ENCODE measurements around the gene HERC4.
"Not testable (repeated sequence)": the region's sequence is repeated elsewhere in the genome, so short reads cannot be mapped to it uniquely, and the experiment has no call there.

Gene HERC4

GRCh38 chr10:68032113-68032512, 43.0 kb downstream of the HERC4 start:
- Histone ChIP-seq H3K36me3 (ENCODE audit: insufficient read depth, low read length) (peaks cover 16% of the 10 kb centered on the region), H3K79me2 (ENCODE audit: insufficient read depth, low read length) (no peaks in the 10 kb centered on the region), H3F3A (ENCODE audit: low read depth) (no peaks in the 10 kb centered on the region), H3K27me3 (ENCODE audit: insufficient read depth, low read length, poor library complexity, severe bottlenecking) (no peaks in the 10 kb centered on the region), H3K9me3 (ENCODE audit: insufficient read depth, low read depth, low read length) (no peaks in the 10 kb centered on the region), H3K9ac (ENCODE audit: low read depth, low read length, poor library complexity, severe bottlenecking) (no peak overlapping the region), H3K4me1 (ENCODE audit: insufficient read depth, low read length, poor library complexity, severe bottlenecking) (no peaks in the 10 kb centered on the region), H4K20me1 (ENCODE audit: insufficient read depth, low read length, poor library complexity, severe bottlenecking) (no peaks in the 10 kb centered on the region), H3K9me2 (replicated peaks; ENCODE audit: low read depth, low read length) (no peaks in the 10 kb centered on the region), H2AFZ (ENCODE audit: low read length) (no peak overlapping the region), H3K4me2 (ENCODE audit: low read depth, low read length, poor library complexity, severe bottlenecking) (no peak overlapping the region), H3K4me3 (ENCODE audit: low read length, poor library complexity, severe bottlenecking) (no peak overlapping the region)
- TF ChIP-seq CTCF (conservative IDR thresholded peaks at IDR 0.05; ENCODE audit: low read length) (no peak), EZH2phosphoT487 (IDR thresholded peaks at IDR 0.05; ENCODE audit: borderline replicate concordance) (no peak)

- H3K9me2 ChIP-seq (replicated peaks; ENCODE audit: low read depth, low read length): no peaks in the 10 kb centered on the region
- no peak overlapping the region for H3K9ac ChIP-seq (ENCODE audit: low read depth, low read length, poor library complexity, severe bottlenecking)
- H3K36me3 ChIP-seq (ENCODE audit: insufficient read depth, low read length): peaks cover 4% of the 10 kb centered on the region
- TF ChIP-seq CTCF (conservative IDR thresholded peaks at IDR 0.05; ENCODE audit: low read length) (no peak), EZH2phosphoT487 (IDR thresholded peaks at IDR 0.05; ENCODE audit: borderline replicate concordance) (no peak)
- no peak overlapping the region for H3K4me2 ChIP-seq (ENCODE audit: low read depth, low read length, poor library complexity, severe bottlenecking)
- H3K79me2 ChIP-seq (ENCODE audit: insufficient read depth, low read length): no peaks in the 10 kb centered on the region
- H3K27me3 ChIP-seq (ENCODE audit: insufficient read depth, low read length, poor library complexity, severe bottlenecking): no peaks in the 10 kb centered on the region
- no peaks in the 10 kb centered on the region for H3K4me1 ChIP-seq (ENCODE audit: insufficient read depth, low read length, poor library complexity, severe bottlenecking)
- H3K4me3 ChIP-seq (ENCODE audit: low read length, poor library complexity, severe bottlenecking): no peak overlapping the region
- no peaks in the 10 kb centered on the region for H3F3A ChIP-seq (ENCODE audit: low read depth)
- no peak overlapping the region for H2AFZ ChIP-seq (ENCODE audit: low read length)
- H4K20me1 ChIP-seq (ENCODE audit: insufficient read depth, low read length, poor library complexity, severe bottlenecking): no peaks in the 10 kb centered on the region
- H3K9me3 ChIP-seq (ENCODE audit: insufficient read depth, low read depth, low read length): no peaks in the 10 kb centered on the region
These were observed 47.7 kb downstream of the HERC4 start for GRCh38 chr10:68027429-68027828.

- H2AFZ ChIP-seq (ENCODE audit: low read length): no peak overlapping the region
- H3K36me3 ChIP-seq (ENCODE audit: insufficient read depth, low read length): peaks cover 14% of the 10 kb centered on the region
- H3K9ac ChIP-seq (ENCODE audit: low read depth, low read length, poor library complexity, severe bottlenecking): no peak overlapping the region
- H3K4me3 ChIP-seq (ENCODE audit: low read length, poor library complexity, severe bottlenecking): no peak overlapping the region
- no peaks in the 10 kb centered on the region for H3F3A ChIP-seq (ENCODE audit: low read depth)
- peaks cover 4% of the 10 kb centered on the region; the same call in 1 of the 2 replicates for H3K9me3 ChIP-seq (ENCODE audit: insufficient read depth, low read depth, low read length)
- H3K4me1 ChIP-seq (ENCODE audit: insufficient read depth, low read length, poor library complexity, severe bottlenecking): no peaks in the 10 kb centered on the region
- H3K4me2 ChIP-seq (ENCODE audit: low read depth, low read length, poor library complexity, severe bottlenecking): no peak overlapping the region
- no peaks in the 10 kb centered on the region for H3K9me2 ChIP-seq (replicated peaks; ENCODE audit: low read depth, low read length)
- no peaks in the 10 kb centered on the region for H4K20me1 ChIP-seq (ENCODE audit: insufficient read depth, low read length, poor library complexity, severe bottlenecking)
- no peaks in the 10 kb centered on the region for H3K79me2 ChIP-seq (ENCODE audit: insufficient read depth, low read length)
- no peak for TF ChIP-seq EZH2phosphoT487 (IDR thresholded peaks at IDR 0.05; ENCODE audit: borderline replicate concordance)
- H3K27me3 ChIP-seq (ENCODE audit: insufficient read depth, low read length, poor library complexity, severe bottlenecking): no peaks in the 10 kb centered on the region
These were observed 51.8 kb downstream of the HERC4 start for GRCh38 chr10:68023292-68023691.

- not testable (repeated sequence) for H3K27me3 ChIP-seq (ENCODE audit: insufficient read depth, low read length, poor library complexity, severe bottlenecking); H3K4me3 ChIP-seq (ENCODE audit: low read length, poor library complexity, severe bottlenecking); H4K20me1 ChIP-seq (ENCODE audit: insufficient read depth, low read length, poor library complexity, severe bottlenecking); H3K4me1 ChIP-seq (ENCODE audit: insufficient read depth, low read length, poor library complexity, severe bottlenecking); H3F3A ChIP-seq (ENCODE audit: low read depth); H3K4me2 ChIP-seq (ENCODE audit: low read depth, low read length, poor library complexity, severe bottlenecking); H3K9ac ChIP-seq (ENCODE audit: low read depth, low read length, poor library complexity, severe bottlenecking); H3K79me2 ChIP-seq (ENCODE audit: insufficient read depth, low read length); H3K9me3 ChIP-seq (ENCODE audit: insufficient read depth, low read depth, low read length); H2AFZ ChIP-seq (ENCODE audit: low read length); H3K9me2 ChIP-seq (replicated peaks; ENCODE audit: low read depth, low read length)
- H3K36me3 ChIP-seq (ENCODE audit: insufficient read depth, low read length): peaks cover 14% of the 10 kb centered on the region
These were observed 52.8 kb downstream of the HERC4 start for GRCh38 chr10:68022324-68022723.

DNA sequence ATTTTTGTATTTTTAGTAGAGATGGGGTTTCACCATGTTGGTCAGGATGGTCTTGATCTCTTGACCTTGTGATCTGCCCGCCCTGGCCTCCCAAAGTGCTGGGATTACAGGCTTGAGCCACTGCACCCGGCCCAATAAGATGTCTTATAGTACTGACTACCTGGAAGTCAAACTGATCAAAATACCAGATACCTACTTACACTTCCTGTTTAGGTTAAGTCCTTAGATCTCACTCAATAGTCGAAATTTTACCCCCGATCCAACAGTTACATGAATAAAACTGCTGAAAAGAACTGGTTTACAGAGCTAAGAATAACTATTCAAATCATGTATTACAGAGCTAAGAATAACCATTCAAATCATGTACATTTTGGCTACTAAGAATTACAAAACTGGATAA, 58.6 kb downstream of the HERC4 start:
- not testable (repeated sequence) for H3K27me3 ChIP-seq (ENCODE audit: insufficient read depth, low read length, poor library complexity, severe bottlenecking); H3K4me3 ChIP-seq (ENCODE audit: low read length, poor library complexity, severe bottlenecking); H4K20me1 ChIP-seq (ENCODE audit: insufficient read depth, low read length, poor library complexity, severe bottlenecking); H3K9ac ChIP-seq (ENCODE audit: low read depth, low read length, poor library complexity, severe bottlenecking); H3K79me2 ChIP-seq (ENCODE audit: insufficient read depth, low read length); H3K9me2 ChIP-seq (replicated peaks; ENCODE audit: low read depth, low read length); H3K4me2 ChIP-seq (ENCODE audit: low read depth, low read length, poor library complexity, severe bottlenecking); H2AFZ ChIP-seq (ENCODE audit: low read length); H3K9me3 ChIP-seq (ENCODE audit: insufficient read depth, low read depth, low read length); H3F3A ChIP-seq (ENCODE audit: low read depth); H3K4me1 ChIP-seq (ENCODE audit: insufficient read depth, low read length, poor library complexity, severe bottlenecking)
- peaks cover 14% of the 10 kb centered on the region for H3K36me3 ChIP-seq (ENCODE audit: insufficient read depth, low read length)

Measured in Loucy (cell line).